HG02852 (cell line): ENCODE measurements around the gene BST2.

Source experiments
- ATAC-seq: cut with Tn5 transposase; IDR thresholded peaks from one replicate; pipeline ENCODE4 v1.9.1; 2021; ENCODE audit warnings: mild to moderate bottlenecking, moderate library complexity; ENCODE audit not compliant: unreplicated experiment

The BST2 gene, protein sequence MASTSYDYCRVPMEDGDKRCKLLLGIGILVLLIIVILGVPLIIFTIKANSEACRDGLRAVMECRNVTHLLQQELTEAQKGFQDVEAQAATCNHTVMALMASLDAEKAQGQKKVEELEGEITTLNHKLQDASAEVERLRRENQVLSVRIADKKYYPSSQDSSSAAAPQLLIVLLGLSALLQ

DNA sequence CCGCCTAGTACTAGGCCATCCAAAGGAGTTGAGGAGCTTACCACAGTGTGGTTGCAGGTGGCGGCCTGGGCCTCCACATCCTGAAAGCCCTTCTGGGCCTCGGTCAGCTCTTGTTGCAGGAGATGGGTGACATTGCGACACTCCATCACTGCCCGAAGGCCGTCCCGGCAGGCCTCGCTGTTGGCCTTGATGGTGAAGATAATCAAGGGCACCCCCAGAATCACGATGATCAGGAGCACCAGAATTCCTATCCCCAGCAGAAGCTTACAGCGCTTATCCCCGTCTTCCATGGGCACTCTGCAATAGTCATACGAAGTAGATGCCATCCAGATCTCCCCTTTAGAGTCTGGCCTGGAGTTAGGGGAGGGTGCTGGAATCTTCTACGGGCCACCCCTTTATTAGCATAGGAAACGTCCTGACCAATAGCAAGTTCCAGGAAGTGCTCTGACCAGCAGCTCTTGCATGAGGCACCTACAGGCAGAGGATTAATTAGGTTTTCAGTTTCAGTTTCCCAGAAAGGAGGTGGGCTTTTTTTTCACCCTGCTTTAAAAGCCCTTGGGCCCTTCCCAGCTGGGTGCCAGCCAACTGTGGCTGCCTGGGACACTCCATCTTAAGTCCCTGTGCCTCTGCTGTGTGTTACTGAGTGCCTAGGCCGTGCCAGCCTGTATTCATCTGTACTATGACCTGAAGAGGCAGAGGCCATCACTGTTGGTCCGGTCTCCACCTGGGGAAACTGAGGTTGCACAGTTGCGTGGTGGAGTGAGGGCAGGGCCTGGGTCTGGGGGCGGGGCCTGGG lies at the start of gene BST2:
TSS of gene BST2 (minus strand) at position 381 of the 796 bp plus-strand sequence. CDS start at position 326, 55 bp downstream.
- ATAC-seq = peak; percentile 79

DNA sequence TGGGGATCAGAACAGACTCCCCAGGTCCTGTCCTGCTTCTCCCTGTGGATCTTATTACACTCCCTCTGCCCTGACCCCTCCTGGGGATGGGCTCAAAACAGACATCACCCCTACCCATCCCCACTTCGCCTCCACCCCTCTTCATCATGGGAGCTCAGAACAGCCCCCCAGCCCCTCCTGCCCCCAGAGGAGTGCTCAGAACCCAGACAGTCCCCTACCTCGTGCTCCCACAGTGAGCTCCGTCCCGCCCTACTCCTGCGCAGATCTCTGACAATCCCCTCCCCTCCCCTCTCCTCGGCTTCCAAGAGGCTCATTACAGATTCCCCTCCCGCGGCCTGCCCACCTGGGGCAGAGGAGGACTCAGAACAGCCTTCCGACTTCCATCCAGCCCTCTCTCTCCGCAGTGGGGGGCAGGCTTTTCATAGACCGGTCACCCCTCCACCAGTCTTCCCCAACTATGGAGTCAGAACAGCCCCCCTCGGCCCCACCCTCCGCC lies 49.2 kb upstream of the BST2 start:
- no peak for ATAC-seq

DNA sequence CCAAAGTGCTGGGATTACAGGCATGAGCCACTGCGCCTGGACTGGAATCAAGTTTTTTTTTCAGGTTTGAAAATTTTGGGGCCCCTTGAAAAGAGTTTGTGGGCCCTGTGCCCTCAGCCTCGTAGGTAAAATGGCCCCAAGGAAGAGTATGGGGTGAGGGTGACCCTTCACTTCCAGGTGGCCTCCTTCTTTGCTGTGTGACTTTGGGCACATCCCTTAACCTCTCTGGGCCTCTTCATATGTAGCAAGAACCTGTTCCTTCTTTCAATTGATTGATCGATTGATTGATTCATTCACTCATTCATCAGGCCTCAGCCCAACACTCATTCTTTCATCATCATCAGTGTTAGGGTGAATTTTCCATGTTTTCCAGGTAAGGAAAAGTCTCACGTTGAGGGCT lies 46.4 kb upstream of the BST2 start:
- ATAC-seq = no peak

DNA sequence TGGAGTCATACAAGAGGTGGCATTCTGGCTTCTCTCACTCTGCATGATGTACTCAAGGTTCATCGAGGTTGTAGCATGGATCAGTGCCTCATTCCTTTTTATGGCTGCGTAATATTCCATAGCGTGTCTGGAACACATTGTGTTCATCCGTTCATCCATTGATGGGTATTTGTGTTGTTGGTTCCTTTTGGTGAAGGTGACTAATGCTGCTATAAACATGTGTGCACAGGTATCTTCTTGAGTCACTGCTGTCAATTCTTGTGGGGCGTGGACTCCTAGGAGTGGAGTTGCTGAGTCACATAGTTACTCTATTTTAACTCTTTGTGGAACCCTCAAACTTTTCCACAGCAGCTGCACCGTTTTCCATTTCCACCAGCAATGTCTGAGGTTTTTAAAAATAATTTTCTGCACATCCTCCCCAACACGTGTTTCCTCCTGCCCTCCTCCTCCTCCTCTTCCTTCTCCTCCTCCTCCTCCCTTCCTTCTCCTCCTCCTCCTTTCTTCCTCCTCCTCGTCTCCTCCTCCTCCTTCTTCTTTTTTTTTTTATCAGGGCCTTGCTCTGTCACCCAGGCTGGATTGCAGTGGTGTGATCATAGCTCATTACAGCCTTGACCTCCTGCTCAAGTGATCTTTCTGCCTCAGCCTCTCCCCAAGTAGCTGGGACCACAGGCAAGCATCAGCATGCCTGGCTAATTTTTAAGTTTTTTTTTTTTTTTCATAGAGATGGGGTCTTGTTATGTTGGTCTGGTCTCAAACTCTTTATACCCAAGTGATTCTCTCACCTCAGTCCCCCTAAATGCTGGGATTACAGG lies 45.0 kb upstream of the BST2 start:
- ATAC-seq = no peak

DNA sequence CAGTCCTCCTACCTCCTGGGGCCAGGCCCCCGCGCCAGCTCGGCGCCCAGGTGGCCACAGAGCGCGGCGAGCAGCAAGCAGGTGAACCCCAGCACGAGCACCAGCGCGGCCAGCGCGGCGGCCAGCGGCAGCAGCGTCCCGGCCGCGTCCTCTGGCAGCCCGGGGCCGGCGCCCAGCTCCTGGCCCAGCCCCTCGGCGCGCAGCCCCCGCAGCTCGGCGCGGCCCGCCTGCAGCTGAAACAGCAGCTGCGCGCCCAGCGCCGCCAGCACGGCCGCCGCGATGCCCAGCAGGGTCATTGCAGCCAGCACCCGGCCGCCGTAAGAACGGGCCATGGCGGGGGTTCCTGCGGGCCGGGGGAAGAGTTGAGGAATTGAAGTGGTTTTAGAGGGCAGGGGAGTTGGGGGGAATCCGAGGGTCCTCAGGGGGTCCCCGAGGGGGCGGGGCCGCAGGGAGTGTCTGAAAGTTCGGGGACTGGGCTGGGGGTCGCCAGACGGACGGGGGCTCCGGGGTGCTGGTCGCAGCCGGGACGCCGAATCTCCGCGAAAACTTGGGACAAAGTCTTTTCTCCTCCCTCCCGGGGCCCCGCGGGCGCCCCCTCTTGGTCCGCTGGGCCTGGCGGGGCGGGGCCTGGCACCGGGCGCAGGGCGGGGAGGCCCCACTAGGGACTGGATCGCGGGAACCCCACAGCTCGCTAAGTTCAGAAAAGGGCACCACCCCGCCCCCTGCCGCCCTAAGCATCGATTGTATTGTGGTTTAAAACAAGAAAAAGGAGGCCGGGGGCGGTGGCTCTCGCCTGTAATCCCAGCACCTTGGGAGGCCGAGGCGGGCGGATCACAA lies 42.9 kb upstream of the BST2 start, which contains the start of gene TMEM221:
TSS of gene TMEM221 (minus strand) at position 538 of the 837 bp plus-strand sequence. CDS start at position 332, 206 bp downstream.
- no peak for ATAC-seq

DNA sequence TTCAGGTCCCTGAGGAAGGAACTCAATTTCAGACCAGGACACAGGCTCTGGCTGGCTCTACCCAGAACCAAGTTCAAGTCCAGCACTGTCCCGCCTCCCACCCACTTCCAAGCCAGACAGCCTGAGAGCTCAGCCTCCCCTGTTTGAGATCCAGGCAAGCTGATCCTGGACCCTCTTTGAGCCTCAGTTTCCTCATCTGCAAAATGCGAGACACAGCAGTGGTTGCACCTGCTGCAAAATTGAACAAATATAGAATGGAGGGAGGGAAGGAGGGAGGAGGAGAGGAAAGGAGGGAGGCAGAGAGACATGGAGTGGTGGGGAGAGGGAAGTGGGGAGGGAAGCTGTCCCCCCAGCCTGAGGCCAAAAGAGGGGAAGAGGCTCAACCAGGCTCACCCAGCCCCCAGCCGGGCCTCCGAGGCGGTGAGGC lies 42.3 kb upstream of the BST2 start:
- no peak for ATAC-seq

DNA sequence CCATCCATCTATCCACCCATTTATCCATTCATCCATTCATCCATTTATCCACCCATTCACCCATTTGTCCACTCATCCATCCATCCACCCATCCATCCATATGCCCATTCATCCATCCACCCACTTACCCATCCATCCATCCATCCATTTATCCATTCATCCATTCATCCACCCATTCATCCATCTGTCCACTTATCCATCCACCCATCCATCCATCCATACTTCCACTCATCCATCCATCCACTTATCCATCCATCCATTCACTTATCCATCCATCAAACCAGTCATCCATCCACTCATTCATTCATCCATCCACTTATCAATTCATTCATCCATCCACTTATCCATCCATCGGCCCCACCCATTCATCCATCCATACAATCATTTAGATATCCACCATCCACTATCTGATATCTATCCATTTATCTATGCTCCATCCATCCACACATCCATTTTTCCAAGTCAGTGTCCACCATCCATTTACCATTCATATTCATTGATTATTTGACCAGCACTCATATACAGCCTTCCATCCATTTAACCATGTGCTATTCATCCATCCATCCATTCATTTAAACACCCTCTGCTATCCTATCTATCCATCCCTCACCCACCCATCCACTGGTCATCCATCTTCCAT lies 40.2 kb upstream of the BST2 start:
- no peak for ATAC-seq

DNA sequence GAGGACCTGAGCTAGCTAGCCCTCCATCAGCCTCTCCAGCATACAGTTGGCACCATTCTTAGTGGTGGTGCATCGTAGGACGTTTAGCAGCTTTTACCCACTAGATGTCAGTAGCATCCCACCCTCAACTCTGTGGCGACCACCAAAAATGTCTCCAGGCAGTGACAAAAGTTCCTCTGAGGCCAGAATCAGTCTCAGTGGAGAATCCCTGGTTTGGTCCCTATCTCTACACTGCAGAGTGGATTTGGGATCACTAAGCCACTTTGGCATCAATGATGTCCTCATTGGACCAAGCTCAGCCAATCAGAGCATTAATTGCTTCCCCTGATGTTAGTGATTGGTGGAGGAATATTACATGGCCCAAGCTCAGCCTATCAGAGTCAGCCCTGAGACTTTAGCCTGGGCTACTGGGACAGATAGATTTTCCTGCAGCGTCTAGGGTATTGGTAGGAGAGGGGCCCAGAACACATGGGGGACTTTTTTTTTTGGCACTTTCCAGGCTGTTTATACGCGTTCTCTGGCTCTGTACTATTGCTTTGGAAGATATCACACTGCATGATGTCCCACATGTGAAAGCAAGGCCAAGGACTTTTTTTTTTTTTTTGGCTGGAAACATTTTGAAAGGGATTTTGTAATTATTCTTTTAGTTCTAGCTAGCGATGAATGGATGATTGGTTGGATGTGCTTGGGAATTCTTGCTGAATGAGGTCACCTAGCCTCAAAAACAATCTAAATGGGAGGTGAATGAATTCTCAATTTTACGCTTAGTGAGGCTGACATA lies 36.0 kb upstream of the BST2 start:
- ATAC-seq = no peak

DNA sequence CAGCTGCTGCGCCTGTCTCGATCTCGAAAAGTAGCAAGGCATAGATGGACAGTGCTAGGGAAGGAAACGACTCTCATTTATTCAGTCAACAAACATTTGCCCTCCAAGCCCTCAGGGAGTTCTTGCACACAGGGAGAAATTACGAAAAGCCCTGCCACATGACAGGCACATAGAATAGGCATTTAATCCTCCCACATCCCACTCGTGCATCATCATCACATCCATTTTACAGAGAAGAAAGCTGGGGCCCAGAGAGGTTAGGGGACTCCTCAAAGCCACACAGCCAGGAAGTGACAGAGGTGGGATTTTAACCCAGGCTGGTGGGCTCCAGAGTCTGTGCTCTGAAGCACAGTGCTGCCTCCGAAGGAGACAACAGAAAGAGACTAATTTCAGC lies 31.4 kb upstream of the BST2 start:
- no peak for ATAC-seq

DNA sequence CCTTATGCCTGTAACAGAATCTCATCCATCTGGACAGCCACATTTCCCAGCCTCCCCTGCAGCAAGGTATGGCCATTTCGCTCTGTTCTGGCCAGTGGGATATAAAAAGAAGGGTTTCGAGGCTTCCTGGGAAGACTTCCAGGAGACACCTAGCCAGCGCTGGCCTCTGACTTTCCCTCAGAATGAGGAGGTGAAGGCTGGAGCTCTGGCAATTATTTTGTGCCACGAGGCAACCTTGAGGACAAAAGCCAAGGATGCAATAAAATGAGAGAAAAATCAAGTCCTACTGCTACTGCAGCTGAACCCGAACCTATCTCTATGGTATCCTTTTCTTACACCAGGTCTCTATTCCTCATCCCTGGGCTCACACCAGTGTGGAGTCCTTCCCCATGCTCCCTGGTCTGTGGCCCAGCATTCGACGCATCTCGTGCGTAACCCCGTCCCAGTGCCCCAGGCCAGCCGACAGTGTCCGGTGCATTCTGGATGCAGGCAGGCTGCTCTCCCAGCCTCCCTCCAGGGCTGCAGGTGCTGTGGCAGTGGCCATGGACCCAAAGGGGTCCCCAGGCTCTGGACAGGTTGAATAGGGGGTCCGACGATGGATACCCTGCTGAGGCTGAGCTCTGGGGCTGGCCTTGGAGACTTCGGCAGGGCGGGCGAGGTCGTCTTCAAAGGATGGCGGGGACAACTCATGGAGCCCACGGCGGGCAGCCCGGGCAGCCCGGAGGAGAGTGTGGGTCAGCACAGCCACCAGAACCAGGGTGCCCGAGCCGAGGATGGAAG lies 30.9 kb upstream of the BST2 start:
- no peak for ATAC-seq

DNA sequence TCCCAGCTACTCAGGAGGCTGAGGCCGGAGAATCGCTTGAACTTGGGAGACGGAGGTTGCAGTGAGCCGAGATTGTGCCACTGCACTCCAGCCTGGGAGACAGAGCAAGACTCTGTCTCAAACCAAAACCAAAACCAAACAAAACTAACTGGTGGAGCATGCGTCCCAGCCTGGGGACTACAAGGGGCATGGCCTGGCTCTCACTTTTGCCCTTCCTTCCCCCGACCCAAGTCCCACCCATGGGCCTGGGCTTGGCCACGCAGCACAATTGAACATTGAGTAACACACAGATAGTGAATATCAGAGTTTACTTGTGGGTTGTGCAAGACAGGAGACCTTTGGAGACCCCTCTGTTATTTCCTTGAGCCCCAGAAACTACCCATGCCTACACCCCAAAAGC lies 29.8 kb upstream of the BST2 start:
- ATAC-seq = no peak

DNA sequence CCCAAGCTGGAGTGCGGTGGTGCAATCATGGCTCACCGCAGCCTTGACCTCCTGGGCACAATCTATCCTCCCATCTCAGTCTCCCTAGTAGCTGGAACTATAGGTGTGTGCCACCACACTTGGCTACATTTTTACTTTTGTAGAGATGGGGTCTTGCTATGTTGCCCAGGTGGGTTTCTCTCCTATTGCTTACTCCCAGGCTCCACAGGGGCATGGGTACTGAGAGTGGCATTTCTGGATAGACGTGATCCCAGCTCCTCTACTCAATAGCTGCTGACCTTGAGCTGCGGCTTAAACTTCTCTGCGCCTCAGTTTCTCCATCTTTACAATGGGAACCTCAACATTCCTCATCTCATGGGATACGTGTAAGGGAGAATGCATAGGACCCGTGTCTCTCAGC lies 26.0 kb upstream of the BST2 start:
- ATAC-seq = no peak

DNA sequence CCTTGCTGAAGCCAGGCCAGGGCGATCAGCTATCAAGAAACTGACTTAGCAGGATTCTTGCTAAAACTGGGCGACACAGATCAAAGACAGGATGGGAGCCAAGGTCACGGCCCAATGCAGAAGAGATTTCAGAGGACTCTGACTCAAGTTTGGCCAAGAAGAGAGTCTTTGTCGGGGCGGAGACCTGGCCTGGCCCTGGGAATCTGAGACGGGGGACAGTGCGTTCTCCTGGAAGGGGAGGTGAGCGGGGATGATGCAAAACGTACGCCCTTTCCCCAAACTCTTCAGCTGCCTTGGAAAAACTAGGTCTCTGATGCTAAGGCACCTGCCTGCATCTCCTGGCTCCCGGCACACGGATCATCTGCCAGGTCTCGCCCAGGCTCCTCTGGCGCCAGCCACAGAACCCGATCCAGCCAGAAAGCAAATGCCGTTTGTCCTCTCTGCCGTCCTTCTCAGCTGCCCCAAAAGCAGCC lies 24.2 kb upstream of the BST2 start:
- no peak for ATAC-seq

DNA sequence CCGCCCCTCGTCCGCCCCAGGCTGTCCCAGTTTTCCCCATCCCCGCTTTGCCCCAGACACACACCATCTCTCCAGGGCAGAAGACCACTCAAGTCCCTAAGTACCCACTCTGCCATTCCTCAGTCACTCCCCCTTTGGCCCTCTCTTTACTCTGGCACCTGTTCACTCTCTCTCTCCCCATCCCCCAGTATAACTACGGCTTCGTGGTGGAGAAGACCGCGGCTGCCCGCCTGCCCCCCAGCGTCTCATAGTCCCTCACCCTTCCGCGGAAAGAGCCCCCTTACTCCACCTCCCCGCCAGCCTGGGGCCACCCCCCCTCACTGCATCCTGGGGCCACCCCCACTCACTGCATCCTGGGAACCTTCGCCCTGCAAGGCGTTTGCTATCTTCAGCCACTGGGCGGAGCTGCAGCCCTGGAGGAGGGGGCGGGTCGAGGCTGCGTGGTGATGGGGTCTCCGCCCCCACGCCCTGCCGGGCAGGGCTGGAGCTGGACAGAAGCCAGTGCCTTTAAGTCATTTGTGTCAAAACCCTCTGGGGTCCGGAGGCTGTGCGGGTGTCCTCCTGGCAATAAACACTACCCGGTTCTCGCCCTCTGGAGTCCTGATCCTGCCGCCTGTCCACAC lies 19.4 kb upstream of the BST2 start:
- ATAC-seq = no peak

DNA sequence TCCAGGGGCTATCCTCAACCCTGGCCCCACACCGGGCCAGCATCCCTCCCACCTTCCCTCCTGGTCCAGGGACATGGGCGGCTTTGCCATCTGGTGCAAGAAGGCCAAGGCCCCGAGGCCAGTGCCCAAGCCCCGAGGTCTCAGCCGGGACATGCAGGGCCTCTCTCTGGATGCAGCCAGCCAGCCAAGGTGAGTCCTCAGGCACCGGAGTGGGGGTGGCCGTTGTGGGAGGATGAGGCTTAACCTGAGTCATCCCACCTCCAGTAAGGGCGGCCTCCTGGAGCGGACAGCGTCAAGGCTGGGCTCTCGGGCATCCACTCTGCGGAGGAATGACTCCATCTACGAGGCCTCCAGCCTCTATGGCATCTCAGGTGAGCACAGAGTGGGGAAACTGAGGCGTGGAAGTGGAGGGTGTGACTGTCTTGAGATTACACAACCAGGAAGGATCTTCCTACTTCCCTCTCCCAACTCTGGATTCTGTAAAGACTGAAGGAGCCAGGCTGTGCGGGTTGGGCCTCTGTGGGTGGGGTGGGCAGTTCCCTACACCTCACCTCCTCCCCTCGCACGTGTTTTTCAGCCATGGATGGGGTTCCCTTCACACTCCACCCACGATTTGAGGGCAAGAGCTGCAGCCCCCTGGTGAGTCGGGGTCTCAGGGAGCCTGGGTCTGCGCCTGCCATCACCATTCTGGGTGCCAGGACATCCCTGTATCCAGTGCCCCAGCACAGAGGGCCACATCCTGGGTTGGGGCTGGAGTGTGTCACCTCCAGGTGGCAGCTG lies 18.2 kb upstream of the BST2 start:
- ATAC-seq = no peak

DNA sequence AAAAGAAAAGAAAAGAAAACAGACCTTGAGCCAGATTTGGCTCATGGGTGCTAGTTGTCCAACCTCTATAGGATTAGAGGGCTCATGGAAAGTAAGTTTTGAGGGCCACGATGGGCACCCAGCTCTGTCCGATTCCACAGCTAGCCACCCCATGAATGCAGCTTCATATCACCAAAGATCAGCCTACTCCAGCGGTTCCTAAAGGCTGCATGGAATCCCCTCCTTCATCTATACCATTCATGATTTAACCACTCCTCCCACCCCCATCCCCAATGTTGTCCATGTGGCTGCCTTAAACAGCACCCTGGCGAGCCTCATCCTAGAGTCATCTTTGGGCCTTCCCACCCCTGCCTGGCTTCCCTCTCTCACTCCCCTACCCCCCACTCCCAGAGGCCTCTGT lies 16.5 kb upstream of the BST2 start:
- ATAC-seq = no peak

DNA sequence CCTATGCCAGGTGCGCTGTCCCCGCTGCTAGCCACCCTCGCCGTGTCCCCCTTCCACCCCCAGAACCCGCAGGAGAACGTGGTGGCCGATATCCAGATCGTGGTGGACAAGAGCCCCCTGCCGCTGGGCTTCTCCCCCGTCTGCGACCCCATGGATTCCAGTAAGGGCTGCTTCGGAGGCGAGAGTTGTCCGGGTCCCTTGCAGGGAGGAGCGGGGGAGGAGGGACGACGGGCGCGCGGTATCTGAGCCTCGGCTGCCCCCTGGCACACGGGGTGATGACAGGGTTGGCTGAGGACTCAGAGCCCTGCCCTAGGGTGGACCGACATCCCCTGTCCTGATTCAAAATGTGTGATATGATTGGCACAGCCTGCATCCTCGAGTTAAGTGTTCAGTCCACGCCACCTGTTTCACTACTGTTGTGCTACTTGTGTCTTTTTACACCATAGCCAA lies 15.1 kb upstream of the BST2 start:
- ATAC-seq = no peak
